Renal cortex interstitium (tissue), 15 donors: Measurements from ENCODE around the gene CLSTN3. TPM values are rescaled to one million over a fixed set of nuclear protein-coding genes. Genes with fewer than 3 reads are reported as not detected.

ENCODE experiments used
- DNase-seq, 11 donors: peaks; one replicate each; pipeline ENCODE4 v3.0.0-alpha.2; 2013; ENCODE audit warnings: low read depth in 9 of 11, low spot score in 4 of 11; ENCODE audit errors: extremely low read depth in 1 of 11
- long read RNA-seq, 16 experiments: transcript quantifications; one replicate each; lab custom pipeline, GENCODE V29; 2026
- polyA plus RNA-seq, 3 donors: library from polyadenylated mRNA; unstranded; fragments of 120-200 nt; gene quantifications; one replicate each; pipeline ENCODE4 v1.2.1, GENCODE V29; 2013; ENCODE audit not compliant: insufficient read length in 3 of 3

The CLSTN3 gene
- 100 to 1,000 TPM in 2 of 3 donors, 10 to 100 TPM in 1; 93.0 to 112 (median 106) TPM for polyA plus RNA-seq
- long read RNA-seq, donor 1, full-length matches to known transcripts, result 12 of 45 reads
- long read RNA-seq, donor 1, partial matches to known transcripts, result 33 of 45 reads
- long read RNA-seq, donor 1, other reads (novel, unspliced or antisense), result 0 of 45 reads
- long read RNA-seq, donor 2, transcript CLSTN3-214 (2 exons, 390 nt), result major isoform, 10 of 56 reads
- long read RNA-seq, donor 2, partial matches to known transcripts, result 46 of 56 reads
- long read RNA-seq, donor 2, other reads (novel, unspliced or antisense), result 0 of 56 reads
- long read RNA-seq, donor 3, full-length matches to known transcripts, result 19 of 102 reads
- long read RNA-seq, donor 3, partial matches to known transcripts, result 83 of 102 reads
- long read RNA-seq, donor 3, other reads (novel, unspliced or antisense), result 0 of 102 reads
- long read RNA-seq, donor 4, full-length matches to known transcripts, result 8 of 29 reads
- long read RNA-seq, donor 4, partial matches to known transcripts, result 21 of 29 reads
- long read RNA-seq, donor 4, other reads (novel, unspliced or antisense), result 0 of 29 reads
- long read RNA-seq, donor 5, result 0 reads
- long read RNA-seq, donor 6, full-length matches to known transcripts, result 18 of 69 reads
- long read RNA-seq, donor 6, partial matches to known transcripts, result 51 of 69 reads
- long read RNA-seq, donor 6, other reads (novel, unspliced or antisense), result 0 of 69 reads
- long read RNA-seq, donor 7, full-length matches to known transcripts, result 16 of 62 reads
- long read RNA-seq, donor 7, partial matches to known transcripts, result 46 of 62 reads
- long read RNA-seq, donor 7, other reads (novel, unspliced or antisense), result 0 of 62 reads
- long read RNA-seq, donor 8, full-length matches to known transcripts, result 16 of 130 reads
- long read RNA-seq, donor 8, partial matches to known transcripts, result 114 of 130 reads
- long read RNA-seq, donor 8, other reads (novel, unspliced or antisense), result 0 of 130 reads
- long read RNA-seq, donor 9, full-length matches to known transcripts, result 5 of 25 reads
- long read RNA-seq, donor 9, partial matches to known transcripts, result 20 of 25 reads
- long read RNA-seq, donor 9, other reads (novel, unspliced or antisense), result 0 of 25 reads
- long read RNA-seq, donor 10, full-length matches to known transcripts, result 7 of 36 reads
- long read RNA-seq, donor 10, partial matches to known transcripts, result 29 of 36 reads
- long read RNA-seq, donor 10, other reads (novel, unspliced or antisense), result 0 of 36 reads
- long read RNA-seq, donor 11, full-length matches to known transcripts, result 10 of 28 reads
- long read RNA-seq, donor 11, partial matches to known transcripts, result 18 of 28 reads
- long read RNA-seq, donor 11, other reads (novel, unspliced or antisense), result 0 of 28 reads
- long read RNA-seq, donor 12, full-length matches to known transcripts, result 4 of 9 reads
- long read RNA-seq, donor 12, partial matches to known transcripts, result 5 of 9 reads
- long read RNA-seq, donor 12, other reads (novel, unspliced or antisense), result 0 of 9 reads
- long read RNA-seq, donor 13, result 0 reads
- long read RNA-seq, donor 14, full-length matches to known transcripts, result 7 of 18 reads
- long read RNA-seq, donor 14, partial matches to known transcripts, result 11 of 18 reads
- long read RNA-seq, donor 14, other reads (novel, unspliced or antisense), result 0 of 18 reads
- long read RNA-seq, donor 15, full-length matches to known transcripts, result 4 of 9 reads
- long read RNA-seq, donor 15, partial matches to known transcripts, result 5 of 9 reads
- long read RNA-seq, donor 15, other reads (novel, unspliced or antisense), result 0 of 9 reads
- long read RNA-seq, donor 16, full-length matches to known transcripts, result 26 of 109 reads
- long read RNA-seq, donor 16, partial matches to known transcripts, result 83 of 109 reads
- long read RNA-seq, donor 16, other reads (novel, unspliced or antisense), result 0 of 109 reads

DNA sequence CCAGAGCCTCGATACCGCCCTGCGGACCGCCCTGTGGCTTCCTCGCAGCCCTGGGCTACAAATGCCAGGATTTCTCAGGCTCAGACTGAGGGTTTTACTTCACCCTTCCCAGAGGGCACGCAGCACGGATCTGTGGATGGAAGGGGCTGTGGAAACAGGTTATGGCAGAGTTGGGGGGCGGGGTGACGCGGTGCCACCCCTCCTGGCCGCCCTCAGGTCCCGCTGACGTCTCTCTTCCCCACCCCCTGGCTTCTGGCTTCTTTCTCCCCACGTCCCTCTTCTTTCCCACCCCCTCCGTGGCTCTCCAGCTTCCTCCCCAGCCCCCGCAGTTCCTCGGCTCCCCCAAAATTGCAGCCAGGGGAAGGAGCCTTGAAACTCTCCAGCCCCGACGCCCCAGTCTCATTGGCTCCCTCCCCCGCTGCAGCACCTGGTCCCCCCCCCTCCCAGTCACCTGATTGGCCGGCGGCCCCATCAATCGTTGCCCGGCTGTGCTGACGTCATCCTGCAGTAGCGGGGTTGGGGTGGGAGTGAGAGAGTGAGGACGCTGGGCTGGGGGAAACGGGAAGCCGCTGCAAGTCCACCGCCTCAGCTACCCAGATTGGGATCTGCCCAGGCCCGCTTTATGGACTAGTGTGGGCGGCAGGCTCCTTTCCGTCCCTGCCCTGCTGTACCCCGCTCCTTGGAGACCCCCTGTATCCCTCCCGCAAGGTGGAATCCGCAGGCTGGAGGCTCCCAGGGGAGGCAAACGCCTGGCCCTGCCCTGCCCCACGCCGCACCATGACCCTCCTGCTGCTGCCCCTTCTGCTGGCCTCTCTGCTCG, at the start of gene CLSTN3:
Gene CLSTN3 (plus strand): TSS at position 500 of the 820 bp plus-strand sequence. CDS start 278 bp downstream, at position 778.
- DNase-seq, result peak in 9 of 11 donors; percentile 68 to 86 (median 81)

DNA sequence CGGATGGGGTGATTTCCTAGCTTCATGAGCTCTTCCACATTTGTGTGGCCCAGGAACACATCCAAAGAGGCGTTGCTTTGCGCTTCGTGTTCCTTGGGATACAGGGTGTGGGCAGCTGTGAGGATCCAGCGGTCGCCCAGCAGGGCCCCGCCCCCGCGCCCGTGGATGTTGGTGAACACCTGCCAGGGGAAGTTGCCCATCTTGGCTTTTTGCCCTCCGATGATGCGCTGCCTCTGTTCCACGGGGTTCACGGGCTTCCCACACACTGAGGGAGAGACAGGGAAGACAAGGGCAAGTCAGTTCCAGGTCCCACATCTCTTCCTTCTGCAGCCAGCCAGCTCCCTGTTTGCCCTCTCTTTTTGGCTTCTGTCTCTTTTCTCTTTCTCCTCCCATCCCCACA, 49.1 kb upstream of the CLSTN3 start:
- no peak for DNase-seq

DNA sequence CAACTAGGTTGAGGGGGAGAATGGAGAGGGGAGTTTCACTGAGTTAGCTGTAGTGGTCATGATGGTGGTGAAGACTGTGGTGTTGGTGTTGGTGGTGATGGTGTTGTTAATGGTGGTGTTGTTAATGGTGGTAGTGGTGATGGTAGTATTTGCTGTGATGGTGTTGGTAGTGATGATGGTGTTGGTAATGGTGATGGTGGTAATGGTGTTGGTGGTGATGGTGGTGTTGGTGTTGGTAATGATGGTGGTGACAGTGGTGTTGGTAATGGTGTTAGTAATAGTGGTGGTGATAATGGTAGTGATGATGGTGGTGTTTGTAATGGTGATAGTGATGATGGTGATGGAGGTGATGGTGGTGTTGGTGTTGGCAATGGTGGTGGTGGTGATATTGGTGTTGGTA, 47.0 kb upstream of the CLSTN3 start:
- DNase-seq, result no peak

DNA sequence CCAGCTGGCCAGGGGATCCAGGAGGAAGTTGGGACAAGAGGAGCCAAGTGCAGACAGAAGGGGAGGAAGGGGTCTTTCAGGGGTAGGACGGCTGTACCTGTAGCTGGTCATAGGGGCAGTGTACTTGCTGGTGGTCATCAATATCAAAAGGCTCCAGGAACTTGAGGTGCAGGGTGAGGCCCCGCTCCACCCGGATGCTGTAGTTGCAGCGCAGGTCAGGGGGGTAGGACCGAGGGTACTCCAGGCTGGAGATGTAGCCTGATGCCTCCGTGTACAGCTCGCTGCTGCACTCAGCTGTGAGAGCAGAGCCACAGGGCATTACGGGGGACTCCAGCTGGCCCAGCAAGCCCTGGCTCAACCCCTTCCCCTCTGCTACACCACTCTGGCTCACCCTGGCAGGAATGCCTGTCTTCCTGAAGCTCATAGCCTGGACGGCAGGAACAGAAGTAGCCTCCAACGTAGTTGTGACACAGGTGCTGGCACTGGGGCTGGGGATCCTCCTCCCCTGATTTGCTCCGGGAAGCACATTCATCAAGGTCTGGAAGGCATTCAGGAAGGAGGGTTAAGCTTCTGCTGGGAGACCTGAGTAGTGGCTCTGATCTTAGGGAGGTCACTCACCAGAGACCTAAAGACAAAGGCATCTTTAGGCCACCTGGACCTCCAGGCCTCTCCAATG, 40.8 kb upstream of the CLSTN3 start:
- DNase-seq, result no peak

DNA sequence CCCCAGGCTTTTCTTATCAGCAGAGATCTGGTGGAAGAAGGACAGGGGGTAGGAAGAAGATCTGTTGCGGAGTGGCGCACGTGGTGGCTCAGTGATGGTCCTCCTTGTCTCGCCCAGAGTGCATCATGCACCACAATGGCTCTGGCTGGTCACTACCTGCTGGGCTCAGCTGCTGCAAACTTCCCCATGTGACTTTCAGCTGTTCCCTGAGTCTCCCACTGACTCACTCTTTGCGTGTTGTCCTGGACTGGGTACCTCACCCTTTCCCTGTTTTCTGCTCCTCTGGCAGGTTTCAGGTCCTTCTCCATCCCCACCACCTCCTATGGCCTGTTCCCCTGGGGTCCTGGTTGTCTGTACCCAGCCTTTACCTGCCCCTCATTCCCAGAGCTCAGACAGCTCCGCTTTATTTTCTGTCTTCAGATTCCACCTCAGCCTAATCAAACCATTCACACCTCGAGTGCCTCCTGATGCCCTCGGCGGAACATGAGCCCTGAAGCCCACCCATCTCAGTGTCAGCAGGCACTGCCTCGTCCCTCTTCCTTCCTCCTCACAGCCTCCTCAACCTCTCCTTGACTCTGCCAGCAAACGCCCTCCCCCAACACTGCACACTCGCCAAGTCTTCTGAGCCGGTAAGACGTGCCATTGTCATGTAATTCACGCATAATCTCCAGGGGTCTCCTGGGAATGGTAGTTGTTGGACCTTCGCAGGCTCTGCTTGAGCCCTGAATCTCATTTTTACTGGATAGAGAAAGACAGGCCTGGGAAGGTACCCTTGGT, 39.8 kb upstream of the CLSTN3 start:
- DNase-seq, result no peak

DNA sequence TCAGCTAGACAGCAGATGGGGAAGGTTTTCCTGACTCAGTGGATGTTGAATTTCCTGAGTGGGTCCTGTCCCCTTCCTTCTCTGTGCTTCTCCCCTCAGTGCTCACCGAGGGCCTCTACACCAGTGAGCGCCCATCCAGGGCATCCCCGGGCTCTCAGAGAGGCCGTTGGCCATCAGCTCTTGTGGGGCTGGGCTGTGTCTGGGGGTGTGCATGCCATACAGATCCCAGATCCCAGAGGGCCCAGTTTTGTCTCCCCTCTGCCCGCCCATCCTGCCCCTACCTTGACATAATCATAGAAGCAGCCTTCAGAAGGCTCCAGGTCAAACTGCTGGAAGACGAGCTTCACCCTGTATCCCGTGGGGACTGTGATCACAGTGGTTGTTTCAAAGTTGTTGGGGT, 39.0 kb upstream of the CLSTN3 start:
- DNase-seq, result no peak

DNA sequence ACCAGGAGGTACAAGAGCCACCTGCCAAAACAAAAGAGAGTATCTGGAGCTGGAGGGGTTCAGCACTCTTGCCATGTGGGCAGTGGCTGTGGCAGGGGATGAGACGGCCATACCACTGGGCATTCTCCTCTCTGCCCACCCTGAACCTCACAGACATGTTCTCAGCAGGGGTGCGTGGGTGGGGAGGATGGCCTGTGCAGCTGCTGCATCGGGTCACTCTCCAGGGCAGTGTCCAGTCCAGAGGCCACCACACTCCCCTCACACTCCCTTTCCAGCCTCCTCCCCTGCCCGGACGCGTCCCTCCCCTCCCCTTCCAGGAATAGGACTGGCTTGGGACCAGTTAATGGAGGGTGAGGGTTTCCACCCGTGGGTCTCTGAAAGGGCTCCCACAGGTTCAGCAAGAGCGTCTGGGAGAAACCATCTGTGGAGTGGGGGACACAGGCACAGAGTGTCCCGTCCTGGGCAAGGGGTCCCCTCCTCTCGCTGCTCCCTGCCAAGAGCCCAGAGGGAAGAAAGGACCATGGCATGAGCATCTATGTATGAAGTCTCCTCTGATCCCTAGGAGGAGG, 38.4 kb upstream of the CLSTN3 start:
- DNase-seq, result peak in 2 of 11 donors; percentile 15 to 18

DNA sequence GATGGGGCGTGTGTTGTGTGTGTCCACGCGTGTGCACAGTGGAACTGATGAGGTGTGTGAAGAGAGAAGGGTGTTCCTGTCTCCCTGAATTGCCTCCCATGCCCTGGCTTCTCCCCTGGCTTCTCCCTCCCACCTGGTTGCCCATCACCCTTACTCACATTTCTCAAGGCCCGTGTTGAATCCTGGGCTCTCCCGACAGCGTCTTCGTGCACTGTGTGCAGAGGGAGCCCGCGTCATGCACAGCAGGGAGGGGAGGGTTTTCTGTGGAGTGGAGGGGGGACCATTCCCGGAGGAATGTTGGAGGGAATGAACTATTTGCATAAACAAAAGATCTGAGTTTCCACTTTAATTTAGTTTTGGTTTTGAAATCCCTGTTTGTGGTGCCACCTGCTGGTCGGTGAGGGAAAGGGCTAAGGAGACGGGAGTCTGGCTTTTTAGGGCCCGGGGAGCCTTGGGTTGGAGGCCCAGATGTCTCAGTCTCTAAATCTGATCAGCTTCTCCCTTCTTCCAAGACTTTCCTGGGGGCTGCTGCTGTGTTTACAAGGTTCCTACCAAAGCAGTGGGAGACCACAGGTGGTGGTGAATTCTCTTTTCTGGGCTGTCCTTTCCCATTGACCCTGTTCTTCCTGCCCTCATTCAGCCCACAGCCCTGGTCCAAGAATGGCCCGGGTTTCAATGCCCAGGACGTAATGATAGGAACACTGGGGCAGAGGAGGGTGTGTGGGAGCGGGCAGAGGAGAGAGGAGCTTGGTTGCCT, 37.8 kb upstream of the CLSTN3 start, which contains the start of gene C1R:
Gene C1R (minus strand): TSS at position 217 of the 757 bp plus-strand sequence. CDS start 57 bp downstream, at position 160.
- peak in 10 of 11 donors; percentile 61 to 82 (median 76) for DNase-seq

DNA sequence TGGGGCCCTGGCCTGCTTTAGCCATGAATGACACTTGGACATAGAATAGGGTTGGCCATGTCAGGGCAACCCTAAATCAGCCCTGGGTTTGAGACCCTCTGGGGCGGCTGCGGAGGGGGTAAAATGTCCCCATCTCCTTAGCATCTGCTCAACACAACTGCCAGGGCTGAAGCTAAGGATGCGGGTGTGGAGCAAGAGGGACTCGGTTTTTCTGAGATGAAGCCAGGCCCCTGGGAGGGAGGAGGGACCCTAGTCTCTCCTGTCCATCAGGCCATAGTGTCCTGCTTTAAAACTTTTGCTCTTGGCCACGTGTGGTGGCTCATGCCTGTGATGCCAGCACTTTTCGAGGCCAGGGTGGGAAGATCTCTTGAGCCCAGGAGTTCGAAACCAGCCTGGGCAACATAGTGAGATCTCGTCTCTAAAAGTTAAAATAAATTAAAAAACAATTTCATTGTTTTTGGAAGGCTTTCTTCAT, 37.1 kb upstream of the CLSTN3 start:
- DNase-seq, result no peak

DNA sequence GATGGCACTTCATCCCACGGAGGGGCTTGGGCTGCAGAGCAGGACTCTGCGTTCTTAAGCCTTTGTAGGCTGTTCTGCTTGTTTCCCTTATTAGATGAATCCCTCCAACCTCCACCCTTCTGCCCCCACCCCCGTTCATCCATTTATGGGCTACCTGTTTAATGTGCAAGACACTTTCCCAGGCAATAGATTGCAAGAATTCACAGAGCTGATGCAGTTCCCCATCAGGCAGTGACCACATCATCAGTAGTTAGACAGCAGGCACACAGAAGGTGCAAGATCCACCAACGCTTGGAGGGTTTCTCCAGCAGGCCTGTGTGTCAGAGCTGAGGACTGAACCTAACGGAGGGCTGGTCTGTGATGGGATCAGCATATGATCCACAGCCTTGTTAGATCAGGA, 36.7 kb upstream of the CLSTN3 start:
- no peak for DNase-seq

DNA sequence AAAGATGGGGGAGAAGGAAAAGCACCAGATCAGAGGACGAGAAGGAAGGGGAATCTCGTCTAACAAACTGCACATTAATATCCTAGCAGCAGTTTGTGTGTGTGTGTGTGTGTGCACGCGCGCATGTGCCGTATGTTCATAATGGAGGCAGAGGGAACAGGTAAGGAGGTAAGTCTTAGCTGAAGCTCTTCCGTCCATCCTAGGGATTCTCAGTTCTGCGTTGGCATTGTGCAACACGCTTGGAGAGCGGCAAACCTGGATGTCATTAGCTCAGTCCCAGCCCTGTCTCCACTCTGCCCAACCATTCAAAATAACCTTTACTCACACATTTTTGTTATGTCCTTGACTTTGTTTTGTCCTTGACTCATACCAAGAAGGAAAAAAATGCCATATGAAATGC, 36.3 kb upstream of the CLSTN3 start:
- DNase-seq, result no peak

DNA sequence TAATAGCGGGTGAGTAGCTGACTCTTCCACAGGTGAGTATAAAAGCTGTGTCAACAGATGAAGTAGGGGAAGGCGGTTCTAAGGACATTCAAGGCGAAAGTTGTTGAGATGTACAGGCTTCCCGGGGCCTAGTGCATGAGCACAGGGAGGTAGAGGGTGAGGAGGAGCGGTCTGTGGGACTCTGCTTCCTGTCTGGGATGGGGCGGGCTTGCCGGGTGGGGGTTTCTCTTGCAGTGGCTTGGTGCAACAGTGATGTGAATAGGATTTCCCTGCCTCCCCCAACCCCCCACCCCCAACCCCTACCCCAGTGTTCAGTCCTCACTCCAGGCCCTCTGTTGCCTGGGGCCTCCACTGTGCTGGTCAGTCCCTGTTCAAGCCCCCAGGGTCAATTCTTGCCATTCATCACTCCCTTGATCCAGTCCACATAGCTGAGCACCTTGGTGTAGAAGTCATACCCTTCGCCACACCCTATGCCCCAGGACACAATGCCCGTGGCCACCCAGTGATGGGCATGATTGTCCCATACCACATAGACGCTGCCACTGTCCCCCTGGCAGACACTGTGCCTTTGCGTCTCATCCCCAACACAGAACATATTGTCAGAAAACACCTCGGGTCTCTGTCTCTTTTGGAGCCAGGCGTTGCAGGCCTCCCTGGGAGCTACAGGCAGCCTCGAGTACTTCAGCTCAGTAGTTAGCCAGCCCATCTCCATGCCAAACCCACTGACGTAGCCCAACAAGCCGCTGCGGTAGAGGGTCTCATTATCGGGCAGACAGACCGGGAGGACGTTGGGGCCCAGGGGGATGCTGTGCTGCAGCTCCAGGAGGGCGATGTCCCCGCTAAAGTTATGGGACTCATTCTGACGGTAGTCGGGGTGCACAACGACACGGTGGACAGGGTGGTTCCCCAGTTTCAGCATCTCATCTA, 33.9 kb upstream of the CLSTN3 start:
- no peak for DNase-seq

DNA sequence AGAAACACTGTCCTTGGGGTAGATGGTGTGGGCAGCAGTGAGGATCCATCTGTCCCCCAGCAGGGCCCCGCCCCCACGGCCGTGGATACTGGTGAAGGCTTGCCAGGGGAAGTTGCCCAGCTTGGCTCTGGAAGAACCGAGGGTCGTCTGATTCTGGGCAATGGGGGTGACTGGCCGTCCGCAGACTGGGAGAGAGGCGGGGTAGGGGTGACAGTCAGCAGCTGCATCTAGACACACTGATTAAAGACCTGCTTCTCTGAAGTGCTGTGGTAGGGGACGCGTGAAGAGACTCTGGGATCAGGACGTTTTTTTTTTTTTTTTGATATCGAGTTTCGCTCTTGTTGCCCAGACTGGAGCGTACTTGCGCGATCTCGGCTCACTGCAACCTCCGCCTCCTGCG, 33.2 kb upstream of the CLSTN3 start:
- DNase-seq, result no peak
